Fibroblast of villous mesenchyme (primary cell): ENCODE results near the gene PMPCA. TPM values are rescaled to one million over a fixed set of nuclear protein-coding genes. Genes with fewer than 3 reads are reported as not detected.

Experiments used
- DNase-seq: peaks from one replicate; pipeline ENCODE4 v3.0.0-alpha.2; 2010; ENCODE audit warnings: low read depth
- H3K4me3 ChIP-seq: 2 replicates; pipeline ENCODE4 v1.5.1; 2011; ENCODE audit warnings: low read depth, mild to moderate bottlenecking, low read length
- total RNA-seq: library from RNA; depleted of rRNA; stranded (reverse); fragments of >200 nt; gene quantifications from 2 replicates; pipeline ENCODE4 v1.2.3, GENCODE V29; 2012
- TF ChIP-seq, protein P1 (sequence below): IDR thresholded peaks from 2 replicates; pipeline ENCODE4 v1.5.1; 2012; ENCODE audit warnings: low read depth, mild to moderate bottlenecking, low read length; ENCODE audit not compliant: insufficient read depth

PMPCA gene
- total RNA-seq, 1 donor: 48.8 TPM

DNA sequence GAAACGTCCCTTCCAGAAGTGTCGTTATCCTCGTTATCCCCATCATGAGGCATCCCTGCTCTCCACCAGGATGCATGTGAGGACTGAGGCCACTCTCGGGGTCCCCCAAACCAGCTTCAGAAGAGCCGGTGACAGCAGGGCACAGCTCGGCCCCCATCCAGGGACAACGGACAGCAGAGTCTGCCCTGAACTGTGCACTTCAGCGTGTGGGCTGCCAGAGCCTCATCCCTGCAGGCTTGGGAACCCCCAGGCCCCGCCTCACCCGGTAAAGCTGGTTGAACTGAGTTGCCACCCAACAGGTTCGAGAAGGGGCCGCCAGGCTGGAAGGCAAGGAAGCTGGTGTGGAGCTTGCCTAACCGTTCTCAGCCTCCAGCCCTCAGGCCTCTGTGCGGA, 36.3 kb upstream of the PMPCA start:
- TF ChIP-seq, protein P1, sequence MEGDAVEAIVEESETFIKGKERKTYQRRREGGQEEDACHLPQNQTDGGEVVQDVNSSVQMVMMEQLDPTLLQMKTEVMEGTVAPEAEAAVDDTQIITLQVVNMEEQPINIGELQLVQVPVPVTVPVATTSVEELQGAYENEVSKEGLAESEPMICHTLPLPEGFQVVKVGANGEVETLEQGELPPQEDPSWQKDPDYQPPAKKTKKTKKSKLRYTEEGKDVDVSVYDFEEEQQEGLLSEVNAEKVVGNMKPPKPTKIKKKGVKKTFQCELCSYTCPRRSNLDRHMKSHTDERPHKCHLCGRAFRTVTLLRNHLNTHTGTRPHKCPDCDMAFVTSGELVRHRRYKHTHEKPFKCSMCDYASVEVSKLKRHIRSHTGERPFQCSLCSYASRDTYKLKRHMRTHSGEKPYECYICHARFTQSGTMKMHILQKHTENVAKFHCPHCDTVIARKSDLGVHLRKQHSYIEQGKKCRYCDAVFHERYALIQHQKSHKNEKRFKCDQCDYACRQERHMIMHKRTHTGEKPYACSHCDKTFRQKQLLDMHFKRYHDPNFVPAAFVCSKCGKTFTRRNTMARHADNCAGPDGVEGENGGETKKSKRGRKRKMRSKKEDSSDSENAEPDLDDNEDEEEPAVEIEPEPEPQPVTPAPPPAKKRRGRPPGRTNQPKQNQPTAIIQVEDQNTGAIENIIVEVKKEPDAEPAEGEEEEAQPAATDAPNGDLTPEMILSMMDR: no peak
- no peak for DNase-seq
- no peak overlapping the region for H3K4me3 ChIP-seq

DNA sequence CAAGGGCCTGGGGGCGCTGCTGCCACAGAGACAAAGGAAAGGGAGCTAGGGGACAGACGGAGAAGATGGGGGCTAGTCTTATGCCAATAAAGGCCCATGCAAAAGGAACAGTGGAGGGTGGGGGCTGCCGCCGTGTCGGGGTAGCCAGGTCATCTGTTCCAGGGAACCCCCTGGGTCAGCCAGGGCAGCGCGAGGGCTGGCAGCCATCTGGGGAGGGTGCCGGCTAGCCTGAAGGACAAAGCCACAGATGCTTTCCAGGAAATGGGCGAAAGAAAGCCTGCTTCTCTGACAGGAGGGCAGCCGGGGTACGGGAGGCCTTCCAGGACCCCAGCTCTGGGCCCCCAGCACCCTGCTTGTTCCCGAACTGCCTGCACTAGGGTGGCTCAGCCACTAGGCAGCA, 35.4 kb upstream of the PMPCA start:
- TF ChIP-seq, protein P1: no peak
- no peak overlapping the region for H3K4me3 ChIP-seq
- no peak for DNase-seq

DNA sequence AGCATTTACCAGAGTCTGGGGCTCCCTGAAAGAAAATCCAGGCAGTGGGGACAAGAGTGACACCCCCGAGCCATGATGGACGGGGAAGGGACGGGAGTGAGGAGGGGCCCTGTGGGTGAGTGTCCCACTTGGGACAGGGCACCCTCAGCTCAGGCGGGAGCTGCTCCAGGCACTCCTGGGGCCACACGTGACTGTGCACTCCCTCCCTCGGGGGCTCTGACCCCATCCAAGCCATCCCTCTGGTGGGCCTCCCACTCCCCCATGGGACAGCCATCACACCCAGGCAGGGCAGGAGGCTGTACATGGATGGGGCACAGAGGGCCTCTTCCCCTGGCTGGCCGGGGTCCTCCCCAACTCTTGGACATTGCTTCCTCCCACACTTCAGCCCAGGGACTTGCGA, 34.0 kb upstream of the PMPCA start:
- no peak overlapping the region for H3K4me3 ChIP-seq
- TF ChIP-seq, protein P1: no peak
- DNase-seq: no peak

- TF ChIP-seq, protein P1: no peak
- no peak overlapping the region for H3K4me3 ChIP-seq
- DNase-seq: no peak
Measured at GRCh38 chr9:136377341-136378169, 32.9 kb upstream of the PMPCA start.

DNA sequence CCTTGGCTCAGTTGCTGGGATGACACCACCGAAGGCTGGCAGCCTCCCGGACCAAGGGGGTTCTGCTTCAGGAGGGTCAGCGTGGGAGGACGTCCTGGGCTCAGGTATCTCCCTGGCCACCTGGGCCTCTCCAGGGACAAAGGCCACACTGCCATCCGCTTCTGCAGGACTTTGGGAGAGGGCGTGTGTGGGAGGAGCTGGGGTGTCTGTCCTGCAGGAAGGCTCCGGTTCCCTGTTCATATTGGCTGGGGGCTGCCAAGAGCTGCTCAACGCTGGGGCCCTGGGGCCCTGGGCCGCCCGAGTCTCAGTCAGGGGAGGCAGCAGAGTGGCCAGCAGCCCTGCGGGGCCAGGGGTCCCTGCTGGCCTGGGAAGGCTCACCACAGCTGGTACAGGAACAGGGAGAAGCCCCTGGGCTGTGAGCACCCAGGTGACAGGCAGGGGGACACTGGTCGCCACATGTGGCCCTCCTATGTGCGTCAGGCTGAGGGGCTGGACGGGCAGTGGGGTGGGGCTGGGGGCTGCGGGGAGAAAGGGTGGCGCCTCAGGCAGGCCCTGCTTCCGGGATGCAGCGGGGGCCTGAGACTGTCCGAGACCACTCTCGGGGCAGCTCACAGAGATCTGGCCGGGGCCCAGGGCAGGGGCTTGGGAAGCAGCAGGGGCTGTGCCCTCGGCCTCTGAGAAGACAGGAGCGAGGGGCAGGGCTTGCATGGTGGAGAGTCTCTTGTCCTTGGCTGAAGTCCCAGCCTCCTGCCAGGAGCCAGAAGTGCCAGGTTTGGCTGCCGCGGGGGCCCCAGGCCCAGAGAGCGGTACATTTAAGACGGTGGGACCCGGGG, 32.1 kb upstream of the PMPCA start:
- no peak for DNase-seq
- TF ChIP-seq, protein P1: no peak

DNA sequence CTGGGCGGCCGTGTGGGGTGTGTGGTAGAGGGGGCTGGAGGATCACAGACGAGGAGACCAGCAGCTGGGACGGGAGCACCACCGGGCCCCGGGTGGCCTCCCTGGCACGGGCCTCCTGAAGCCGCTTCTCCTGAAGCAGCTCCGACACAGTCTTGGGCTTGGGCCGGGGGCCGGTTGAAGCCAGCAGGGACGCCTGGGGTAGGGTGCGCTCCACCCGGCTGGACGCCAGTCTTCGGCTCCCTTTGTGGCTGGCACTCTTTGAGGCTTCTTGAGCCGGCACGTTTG, 31.5 kb upstream of the PMPCA start:
- H3K4me3 ChIP-seq: no peak overlapping the region
- TF ChIP-seq, protein P1: no peak
- no peak for DNase-seq

More for the DNA sequence above, 32.1 kb upstream of the PMPCA start:
- no peak overlapping the region for H3K4me3 ChIP-seq

DNA sequence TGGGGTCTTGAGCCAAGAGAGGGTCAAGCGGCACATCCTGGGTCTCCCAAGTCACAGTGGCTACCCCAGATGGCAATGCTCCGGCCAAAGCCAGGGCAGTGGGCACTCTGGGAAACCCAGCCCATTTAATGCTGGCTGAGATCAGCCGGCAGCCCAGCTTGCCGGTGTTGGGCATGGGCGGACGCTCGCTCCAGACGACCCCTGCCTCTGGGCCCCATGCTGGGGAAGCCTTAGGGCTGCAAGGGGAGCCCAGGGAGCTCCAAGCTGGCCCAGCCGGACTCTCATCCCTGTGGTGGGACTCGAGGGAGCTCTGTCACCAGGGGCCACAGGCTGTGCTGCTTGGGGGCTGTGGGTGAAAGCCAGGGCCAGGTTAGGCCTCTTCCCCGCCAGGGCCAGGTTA, 31.1 kb upstream of the PMPCA start:
- TF ChIP-seq, protein P1: no peak
- DNase-seq: no peak

More for the DNA sequence above, 31.1 kb upstream of the PMPCA start:
- no peak overlapping the region for H3K4me3 ChIP-seq
